GM19193 (cell line): ENCODE measurements around the gene GOLGA8J.
"Not testable (repeated sequence)": the region's sequence is repeated elsewhere in the genome, so short reads cannot be mapped to it uniquely, and the experiment has no call there.

Source experiments
- POLR2A ChIP-seq: IDR thresholded peaks from 4 replicates; pipeline ENCODE4 v1.6.1; 2011; ENCODE audit not compliant: insufficient read depth, insufficient read length; ENCODE audit errors: extremely low read depth

Gene GOLGA8J

GRCh38 chr15:30082655-30083054 lies at the start of gene GOLGA8J:
TSS of gene GOLGA8J (plus strand) at chr15:30082955. CDS start at chr15:30083053, 98 bp downstream.
- not testable (repeated sequence) for TF ChIP-seq POLR2A

GRCh38 chr15:30033211-30033610 lies 49.5 kb upstream of the GOLGA8J start:
- TF ChIP-seq POLR2A = no peak

- TF ChIP-seq POLR2A = no peak
These were observed 49.0 kb upstream of the GOLGA8J start for GRCh38 chr15:30033763-30034162.

GRCh38 chr15:30036036-30036703 lies 46.6 kb upstream of the GOLGA8J start:
- TF ChIP-seq POLR2A = no peak

GRCh38 chr15:30038667-30039523 lies 43.9 kb upstream of the GOLGA8J start:
- no peak for TF ChIP-seq POLR2A

- no peak for TF ChIP-seq POLR2A
These were observed 40.9 kb upstream of the GOLGA8J start for GRCh38 chr15:30041868-30042267.

GRCh38 chr15:30042556-30042955 lies 40.2 kb upstream of the GOLGA8J start:
- TF ChIP-seq POLR2A = no peak

GRCh38 chr15:30043211-30043655 lies 39.5 kb upstream of the GOLGA8J start:
- no peak for TF ChIP-seq POLR2A

- TF ChIP-seq POLR2A = no peak
These were observed 38.4 kb upstream of the GOLGA8J start for GRCh38 chr15:30044377-30044776.

- TF ChIP-seq POLR2A = no peak
These were observed 36.3 kb upstream of the GOLGA8J start for GRCh38 chr15:30046430-30046829.

- no peak for TF ChIP-seq POLR2A
These were observed 27.2 kb upstream of the GOLGA8J start for GRCh38 chr15:30055604-30056003.

- no peak for TF ChIP-seq POLR2A
These were observed 26.6 kb upstream of the GOLGA8J start for GRCh38 chr15:30056166-30056565.

GRCh38 chr15:30059771-30060170 lies 23.0 kb upstream of the GOLGA8J start:
- no peak for TF ChIP-seq POLR2A

GRCh38 chr15:30062881-30063280 lies 19.9 kb upstream of the GOLGA8J start:
- no peak for TF ChIP-seq POLR2A

GRCh38 chr15:30063835-30064546 lies 18.8 kb upstream of the GOLGA8J start:
- TF ChIP-seq POLR2A = no peak
